Measurements from ENCODE around the gene WFDC1. TPM values are rescaled to one million over a fixed set of nuclear protein-coding genes. Genes with fewer than 3 reads are reported as not detected.
"Not testable (repeated sequence)": the region's sequence is repeated elsewhere in the genome, so short reads cannot be mapped to it uniquely, and the experiment has no call there.

The WFDC1 gene
- total RNA-seq, 1 experiment from 2014 or later: 0.49 TPM

DNA sequence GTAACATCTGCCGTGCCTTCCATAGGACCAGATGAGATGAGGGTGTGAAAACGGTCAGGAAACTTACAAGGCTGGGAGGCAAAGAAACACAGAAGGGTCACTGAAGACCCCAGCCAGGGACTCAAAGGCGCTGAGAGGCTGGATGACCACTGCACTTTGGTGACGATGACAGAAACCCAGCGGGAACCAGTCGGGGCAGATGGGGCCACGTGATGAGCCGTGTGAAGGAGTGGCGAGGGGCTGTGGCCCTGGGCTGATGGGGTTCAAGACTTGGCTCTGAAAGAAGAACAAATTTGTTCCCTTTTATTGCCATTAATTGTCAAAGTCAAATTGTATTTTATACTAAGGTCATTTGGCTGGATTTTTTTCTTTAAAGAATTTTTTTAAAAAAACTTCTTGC is 45.1 kb downstream of the WFDC1 start:
- Histone ChIP-seq H3K27ac (no peak overlapping the region), H3K27me3 (no peaks in the 10 kb centered on the region), H3K36me3 (no peaks in the 10 kb centered on the region), H3K4me1 (no peaks in the 10 kb centered on the region), H3K4me3 (no peak overlapping the region), H3K9me3 (replicated peaks) (no peaks in the 10 kb centered on the region)
- no peak for DNase-seq

DNA sequence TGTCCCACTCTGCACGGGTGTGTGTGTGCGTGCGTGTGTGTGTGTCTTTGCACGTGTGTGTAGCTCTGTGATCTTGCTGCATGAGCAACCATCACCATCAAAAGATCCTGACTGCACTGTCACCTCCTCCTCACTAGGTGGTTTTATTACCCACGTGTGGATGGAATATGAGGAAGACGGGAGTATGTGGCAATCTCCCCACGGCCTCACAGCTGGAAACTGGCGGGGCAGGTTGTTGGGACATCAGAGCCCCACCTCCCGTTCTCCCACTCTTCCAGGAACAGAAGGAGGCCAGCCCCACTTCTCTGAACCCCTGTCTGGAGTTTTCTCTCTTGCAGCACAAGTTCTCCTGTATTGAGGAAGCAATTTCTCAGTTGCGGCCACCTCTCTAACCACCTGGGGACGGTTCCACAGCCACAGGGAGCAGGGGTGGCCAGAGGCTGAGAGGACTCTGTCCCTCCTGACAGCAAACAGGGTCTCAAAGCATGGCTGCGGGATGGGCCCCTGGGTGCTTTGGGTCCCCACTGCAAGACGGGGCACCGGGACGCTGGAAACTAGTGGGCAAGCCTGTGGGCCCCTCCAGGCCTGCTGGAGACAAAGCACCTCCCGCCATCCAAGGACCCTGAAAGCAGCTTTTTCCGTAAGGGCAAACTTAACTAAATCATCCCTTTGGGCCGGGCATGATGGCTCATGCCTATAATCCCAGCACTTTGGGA is 45.8 kb downstream of the WFDC1 start:
- H3K27me3 ChIP-seq: no peaks in the 10 kb centered on the region
- H3K36me3 ChIP-seq: no peaks in the 10 kb centered on the region
- no peaks in the 10 kb centered on the region for H3K9me3 ChIP-seq (replicated peaks)
- H3K4me3 ChIP-seq: no peak overlapping the region
- no peak overlapping the region for H3K27ac ChIP-seq
- no peak for DNase-seq
- H3K4me1 ChIP-seq: no peaks in the 10 kb centered on the region

DNA sequence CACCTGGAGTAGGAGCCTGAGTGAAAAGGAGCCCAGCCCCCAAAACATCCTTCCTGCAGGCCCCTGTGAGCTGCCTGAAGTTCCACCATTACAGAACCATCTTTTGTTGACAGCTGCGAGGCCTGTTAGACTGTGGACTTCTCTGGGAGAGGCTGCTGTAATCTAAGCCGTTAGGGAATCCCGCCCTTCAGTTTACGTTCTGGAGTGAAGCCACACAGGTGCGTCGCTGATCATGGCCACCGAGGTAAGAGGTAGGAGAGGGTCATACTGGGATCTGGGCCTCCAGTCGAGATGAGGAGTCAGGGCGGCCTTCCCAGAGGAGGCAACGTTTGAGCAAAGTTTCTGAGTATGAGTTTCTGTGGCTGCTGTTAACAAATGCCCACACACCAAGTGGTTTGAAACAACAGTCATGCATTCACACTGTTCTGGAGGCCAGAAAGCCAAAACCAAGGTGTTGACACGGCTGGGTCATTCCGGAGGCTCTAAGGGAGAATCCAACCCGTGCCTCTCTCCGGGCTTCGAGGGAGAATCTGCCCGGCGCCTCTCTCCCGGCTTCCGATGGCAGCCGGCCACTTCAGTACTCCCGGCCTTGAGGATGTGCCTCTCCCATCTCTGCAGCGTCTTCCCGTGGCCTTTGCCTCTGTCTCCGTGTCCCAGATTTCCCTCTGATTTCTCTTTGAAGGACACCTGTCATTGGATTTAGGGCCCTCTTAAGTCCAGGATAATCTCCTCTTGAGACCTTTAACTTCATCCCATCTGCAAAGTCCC is 47.0 kb downstream of the WFDC1 start:
- Histone ChIP-seq H3K36me3 (no peaks in the 10 kb centered on the region), H3K9me3 (replicated peaks) (no peaks in the 10 kb centered on the region), H3K27me3 (no peaks in the 10 kb centered on the region), H3K4me1 (no peaks in the 10 kb centered on the region), H3K4me3 (no peak overlapping the region), H3K27ac (no peak overlapping the region)
- no peak for DNase-seq

DNA sequence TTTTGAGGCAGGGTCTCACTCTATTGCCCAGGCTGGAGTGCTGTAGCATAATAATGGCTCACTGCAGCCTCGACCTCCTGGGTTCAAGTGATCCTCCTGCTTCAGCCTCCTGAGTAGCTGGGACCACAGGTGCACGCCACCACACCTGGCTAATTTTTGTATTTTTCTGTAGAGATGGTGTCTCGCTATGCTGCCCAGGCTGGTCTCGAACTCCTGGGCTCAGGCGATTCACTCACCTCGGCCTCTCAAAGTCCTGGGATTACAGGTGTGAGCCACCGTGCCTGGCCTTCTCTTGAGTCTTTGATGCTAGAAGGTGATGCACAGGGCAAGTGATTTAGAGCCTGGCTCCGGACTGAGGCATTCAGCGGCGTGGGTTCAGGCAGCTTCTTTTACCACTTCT is 49.1 kb downstream of the WFDC1 start:
- H3K4me1 ChIP-seq; DNase-seq; H3K36me3 ChIP-seq; H3K9me3 ChIP-seq (replicated peaks); H3K27ac ChIP-seq; H3K27me3 ChIP-seq; H3K4me3 ChIP-seq: not testable (repeated sequence)

DNA sequence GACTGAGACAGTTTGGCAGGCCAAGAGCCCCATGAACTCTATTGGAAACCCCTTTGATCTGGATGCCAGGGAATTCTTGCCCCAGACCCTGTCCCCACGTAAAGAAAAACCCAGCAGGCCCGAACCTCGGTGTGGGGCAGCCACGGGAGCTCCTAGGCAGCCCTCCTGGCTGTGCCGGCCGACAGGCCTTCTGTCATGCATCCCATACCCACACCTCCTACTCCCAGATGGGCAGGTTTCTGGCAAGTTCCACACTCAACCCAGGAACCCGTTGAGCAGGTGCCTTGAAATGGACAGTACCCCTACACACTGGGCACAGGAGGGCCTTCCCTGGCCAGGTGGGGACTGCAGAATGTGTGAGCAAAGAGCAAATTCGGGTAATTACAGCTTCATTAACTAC is 50.1 kb downstream of the WFDC1 start:
- DNase-seq: no peak
- H3K4me1 ChIP-seq: no peaks in the 10 kb centered on the region
- H3K9me3 ChIP-seq (replicated peaks): no peaks in the 10 kb centered on the region
- no peaks in the 10 kb centered on the region for H3K36me3 ChIP-seq
- H3K27me3 ChIP-seq: no peaks in the 10 kb centered on the region
- H3K4me3 ChIP-seq: no peak overlapping the region
- no peak overlapping the region for H3K27ac ChIP-seq

DNA sequence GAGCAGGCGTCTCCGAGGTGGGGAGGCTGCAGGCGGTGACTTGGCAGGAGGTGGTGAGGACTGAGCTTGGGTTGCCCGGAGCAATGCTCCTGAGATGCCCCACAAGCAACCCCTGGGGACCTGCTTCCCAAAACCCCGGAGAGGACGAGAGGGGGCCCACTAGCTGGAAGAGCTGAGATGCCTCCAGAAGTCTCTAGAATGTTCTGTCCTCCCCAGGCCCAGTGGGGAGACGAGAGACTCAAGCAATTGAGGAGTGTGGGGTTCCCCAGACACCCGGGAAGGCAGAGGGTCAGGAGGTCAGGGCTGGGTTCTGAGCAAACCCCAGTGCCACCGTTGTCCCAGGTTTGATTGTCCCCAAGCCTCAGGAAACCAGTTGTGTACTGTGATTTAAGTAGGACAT is 52.5 kb downstream of the WFDC1 start:
- DNase-seq: no peak
- Histone ChIP-seq H3K27ac (no peak overlapping the region), H3K27me3 (no peaks in the 10 kb centered on the region)

DNA sequence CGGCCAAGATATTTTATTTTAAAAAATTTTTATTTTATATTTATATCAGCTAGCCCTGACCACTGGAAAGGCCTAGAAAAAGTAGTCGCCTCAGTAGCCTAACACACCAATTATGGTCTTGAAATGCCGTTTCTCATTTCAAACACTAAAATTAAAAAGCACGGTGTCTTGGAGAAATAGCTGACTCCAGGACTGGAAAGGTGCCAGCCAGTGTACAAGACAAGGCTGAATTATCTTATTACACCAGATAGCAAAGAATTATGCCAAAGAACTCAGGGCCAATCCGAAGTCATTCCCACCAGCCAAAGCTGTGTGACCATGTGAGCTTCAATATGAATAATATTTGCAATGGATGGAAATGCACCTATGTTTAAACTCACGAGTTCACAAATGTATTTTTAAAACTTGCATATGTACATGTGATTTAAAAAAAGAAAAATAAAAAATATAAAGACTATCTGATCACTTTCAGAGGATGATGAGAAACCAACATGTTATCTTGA is 53.8 kb downstream of the WFDC1 start:
- Histone ChIP-seq H3K27ac (no peak overlapping the region), H3K4me1 (no peaks in the 10 kb centered on the region), H3K27me3 (no peaks in the 10 kb centered on the region), H3K4me3 (no peak overlapping the region), H3K9me3 (replicated peaks) (no peaks in the 10 kb centered on the region), H3K36me3 (no peaks in the 10 kb centered on the region)
- DNase-seq: no peak

More for the DNA sequence above, 52.5 kb downstream of the WFDC1 start:
- no peaks in the 10 kb centered on the region for H3K36me3 ChIP-seq
- H3K9me3 ChIP-seq (replicated peaks): no peaks in the 10 kb centered on the region
- H3K4me3 ChIP-seq: no peak overlapping the region
- H3K4me1 ChIP-seq: no peaks in the 10 kb centered on the region

DNA sequence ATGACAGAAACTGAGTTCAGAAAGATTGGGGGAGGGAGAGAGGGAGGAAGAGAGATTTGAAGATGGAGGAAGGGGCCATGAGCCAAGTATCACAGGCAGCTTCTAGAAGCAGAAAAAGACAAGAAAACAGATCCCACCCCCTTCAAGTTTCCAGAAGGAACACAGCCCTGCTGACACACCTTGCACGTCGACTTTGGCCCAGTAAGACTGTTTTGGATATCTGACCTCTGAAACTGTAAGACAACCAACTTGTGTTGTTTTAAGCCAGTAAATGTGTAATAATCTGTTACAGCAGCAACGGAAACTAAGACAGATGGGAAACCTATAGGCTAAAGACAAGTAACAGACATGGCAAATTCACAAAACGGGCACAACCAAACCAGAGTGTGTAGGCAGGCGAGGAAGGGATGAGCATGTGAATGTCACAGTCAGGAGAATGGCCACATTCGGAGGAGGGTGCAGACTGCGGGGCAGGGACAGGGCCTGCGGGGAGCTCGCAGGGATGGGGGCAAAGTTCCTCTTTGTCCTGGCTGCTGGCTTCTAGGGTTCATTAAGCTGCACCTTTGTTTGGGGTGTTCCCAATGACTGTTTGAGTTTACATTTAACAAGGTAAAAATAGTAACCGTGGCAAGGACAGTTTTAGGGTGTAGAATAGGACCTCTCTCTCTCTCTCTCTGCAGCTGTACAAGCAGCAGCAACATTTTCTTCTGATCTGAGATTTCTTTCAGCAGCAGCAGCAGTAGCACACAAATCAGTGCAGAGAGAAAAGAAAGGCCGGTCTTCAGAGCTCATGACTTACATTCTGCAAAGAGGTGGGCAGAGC is 55.4 kb downstream of the WFDC1 start:
- Histone ChIP-seq H3K27ac (no peak overlapping the region), H3K4me1 (no peaks in the 10 kb centered on the region), H3K9me3 (replicated peaks) (no peaks in the 10 kb centered on the region), H3K4me3 (no peak overlapping the region), H3K27me3 (no peaks in the 10 kb centered on the region), H3K36me3 (no peaks in the 10 kb centered on the region)
- no peak for DNase-seq

DNA sequence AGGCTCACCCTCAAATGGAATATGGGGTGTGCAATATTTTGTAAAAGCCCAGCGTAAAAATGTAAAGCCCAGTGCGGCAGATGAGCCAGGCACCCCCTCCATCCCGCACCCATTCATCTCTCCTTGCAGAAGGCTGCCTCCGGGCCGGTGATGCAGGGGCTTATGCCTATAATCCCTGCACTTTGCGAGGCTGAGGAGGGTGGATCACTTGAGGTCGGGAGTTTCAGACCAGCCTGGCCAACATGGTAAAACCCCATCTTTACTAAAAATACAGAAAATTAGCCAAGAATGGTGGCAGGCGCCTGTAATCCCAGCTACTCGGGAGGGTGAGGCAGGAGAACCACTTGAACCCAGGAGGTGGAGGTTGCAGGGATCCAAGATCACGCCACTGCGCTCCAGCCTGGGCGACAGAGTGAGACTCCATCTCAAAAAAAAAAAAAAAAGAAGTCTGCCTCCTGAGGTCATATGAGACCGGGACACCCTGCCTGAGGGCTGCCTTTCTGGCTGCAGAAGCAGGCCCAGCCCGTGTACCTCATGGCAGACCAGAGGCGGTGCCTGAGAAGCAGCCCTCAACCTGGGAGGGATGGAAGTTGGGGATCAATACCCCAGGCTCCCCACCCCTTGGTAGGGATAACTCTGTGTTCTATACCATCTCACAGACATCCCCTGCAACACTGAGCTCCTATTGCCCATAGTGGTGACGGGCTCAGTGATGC is 56.2 kb downstream of the WFDC1 start:
- Histone ChIP-seq H3K27ac (no peak overlapping the region), H3K36me3 (no peaks in the 10 kb centered on the region), H3K9me3 (replicated peaks) (no peaks in the 10 kb centered on the region), H3K27me3 (no peaks in the 10 kb centered on the region), H3K4me1 (no peaks in the 10 kb centered on the region), H3K4me3 (no peak overlapping the region)
- DNase-seq: no peak

DNA sequence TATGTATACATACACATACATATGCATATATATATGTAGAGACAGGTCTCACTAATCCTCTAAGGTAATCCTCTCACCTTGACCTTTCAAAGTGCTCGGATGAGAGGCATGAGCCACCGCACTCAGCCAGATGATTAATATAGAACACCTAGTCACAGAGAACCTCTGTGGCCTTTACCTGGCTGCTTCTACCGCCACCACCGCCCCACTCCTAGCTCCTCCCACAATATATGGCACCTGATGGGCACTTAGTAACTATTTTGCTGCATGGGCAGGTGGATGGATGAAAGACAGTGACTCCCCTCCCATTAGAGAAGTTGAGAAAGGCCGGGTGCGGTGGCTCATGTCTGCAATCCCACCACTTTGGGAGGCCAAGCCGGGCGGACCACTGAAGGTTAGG is 57.0 kb downstream of the WFDC1 start:
- no peak for DNase-seq
- H3K4me3 ChIP-seq: no peak overlapping the region
- H3K4me1 ChIP-seq: peaks cover 5% of the 10 kb centered on the region; the same call in 1 of the 2 replicates
- H3K27me3 ChIP-seq: no peaks in the 10 kb centered on the region
- H3K9me3 ChIP-seq (replicated peaks): no peaks in the 10 kb centered on the region
- H3K36me3 ChIP-seq: no peaks in the 10 kb centered on the region
- no peak overlapping the region for H3K27ac ChIP-seq

DNA sequence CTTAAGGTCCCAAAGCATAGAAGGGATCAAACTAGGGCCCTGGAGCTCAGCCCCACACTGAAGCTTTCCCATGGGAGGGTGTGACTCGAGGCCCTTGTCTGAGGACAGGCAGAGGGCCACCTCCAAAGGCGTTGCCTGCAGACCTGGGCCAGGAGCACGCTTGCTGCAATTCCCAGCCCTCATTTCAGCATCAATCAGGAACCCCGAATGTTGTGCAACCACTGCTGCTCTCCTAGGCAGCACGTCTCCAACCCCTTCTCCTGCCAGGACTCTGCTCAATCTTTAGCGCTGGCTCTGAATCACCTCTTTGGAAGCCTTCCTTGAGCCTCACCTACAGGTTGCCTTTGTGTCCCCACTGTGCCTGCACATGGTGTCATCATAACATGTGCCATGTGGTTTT is 59.6 kb downstream of the WFDC1 start:
- no peak overlapping the region for H3K4me3 ChIP-seq
- no peak overlapping the region for H3K27ac ChIP-seq
- no peaks in the 10 kb centered on the region for H3K27me3 ChIP-seq
- H3K36me3 ChIP-seq: no peaks in the 10 kb centered on the region
- no peak for DNase-seq
- peaks cover 13% of the 10 kb centered on the region; the same call in 1 of the 2 replicates for H3K4me1 ChIP-seq
- no peaks in the 10 kb centered on the region for H3K9me3 ChIP-seq (replicated peaks)

DNA sequence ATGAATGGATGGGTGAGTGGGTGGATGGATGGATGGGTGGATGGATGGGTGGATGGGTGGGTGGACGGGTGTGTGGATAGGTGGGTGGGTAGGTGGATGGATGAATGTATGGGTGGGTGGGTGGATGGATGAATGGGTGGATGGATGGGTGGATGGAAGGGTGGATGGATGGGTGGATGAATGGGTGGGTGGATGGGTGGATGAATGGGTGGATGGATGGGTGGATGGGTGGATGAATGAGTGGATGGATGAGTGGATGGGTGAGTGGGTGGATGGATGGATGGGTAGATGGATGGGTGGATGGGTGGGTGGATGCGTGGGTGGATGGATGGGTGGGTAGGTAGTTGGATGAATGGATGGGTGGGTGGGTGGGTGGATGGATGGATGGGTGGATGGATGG is 60.5 kb downstream of the WFDC1 start:
- no peaks in the 10 kb centered on the region for H3K36me3 ChIP-seq
- peaks cover 13% of the 10 kb centered on the region; the same call in 1 of the 2 replicates for H3K4me1 ChIP-seq
- H3K4me3 ChIP-seq: no peak overlapping the region
- no peaks in the 10 kb centered on the region for H3K9me3 ChIP-seq (replicated peaks)
- H3K27ac ChIP-seq: no peak overlapping the region
- no peaks in the 10 kb centered on the region for H3K27me3 ChIP-seq
- no peak for DNase-seq

DNA sequence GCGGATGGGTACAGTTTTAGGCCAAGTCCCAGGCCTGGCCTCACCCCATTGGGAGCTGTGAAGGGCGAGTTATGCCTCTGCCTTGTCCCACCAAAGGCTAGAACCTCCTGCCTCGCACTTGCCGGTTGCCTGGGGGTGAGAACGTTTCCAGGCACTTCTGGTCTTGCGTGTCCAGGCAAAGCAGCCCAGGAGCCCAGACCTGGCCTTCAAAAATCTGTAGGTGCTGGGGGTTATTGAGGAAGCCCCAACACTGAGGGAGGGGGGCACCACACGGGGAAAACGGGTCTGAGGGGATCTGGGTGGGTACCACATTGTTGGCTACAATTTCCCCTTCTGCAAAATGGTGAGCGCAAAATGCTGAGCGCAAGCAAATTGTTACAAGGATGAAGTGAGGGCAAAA is 61.5 kb downstream of the WFDC1 start:
- H3K27me3 ChIP-seq: no peaks in the 10 kb centered on the region
- H3K4me1 ChIP-seq: peaks cover 13% of the 10 kb centered on the region; the same call in 1 of the 2 replicates
- H3K27ac ChIP-seq: no peak overlapping the region
- no peak for DNase-seq
- no peak overlapping the region for H3K4me3 ChIP-seq
- no peaks in the 10 kb centered on the region for H3K36me3 ChIP-seq
- H3K9me3 ChIP-seq (replicated peaks): no peaks in the 10 kb centered on the region

DNA sequence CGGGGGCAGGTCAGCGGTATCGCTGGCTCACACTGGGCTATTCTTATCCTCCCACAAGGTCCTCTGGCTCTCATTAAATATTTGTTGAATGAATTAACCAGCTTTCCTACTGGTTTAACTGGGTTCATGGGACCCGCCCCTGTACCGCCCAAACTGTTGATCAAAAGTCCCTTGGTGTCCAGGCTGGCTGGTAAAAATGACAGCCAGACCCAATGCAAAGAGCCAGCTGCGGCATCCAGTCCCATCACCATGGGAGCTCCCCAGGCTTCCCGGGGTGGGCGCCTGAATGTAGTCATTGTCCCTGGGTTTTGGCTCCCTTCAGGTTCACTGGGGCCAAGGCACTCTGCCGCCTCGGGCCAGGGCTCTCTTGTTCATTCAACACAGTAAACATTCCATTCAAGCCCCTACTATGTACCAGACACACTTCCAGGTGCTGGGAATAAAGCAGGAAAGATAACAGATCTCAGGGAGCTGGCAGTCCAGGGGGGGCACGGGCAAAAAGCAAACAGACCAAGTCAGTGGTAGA is 62.0 kb downstream of the WFDC1 start:
- Histone ChIP-seq H3K9me3 (replicated peaks) (no peaks in the 10 kb centered on the region), H3K36me3 (no peaks in the 10 kb centered on the region), H3K27me3 (no peaks in the 10 kb centered on the region), H3K27ac (peak overlapping the region; percentile 33), H3K4me1 (peaks cover 13% of the 10 kb centered on the region; the same call in 1 of the 2 replicates), H3K4me3 (no peak overlapping the region)
- peak; percentile 65 to 76 for DNase-seq

Data from SJCRH30 (cell line).